Right ventricle myocardium inferior (tissue), 1 donor: Measurements from ENCODE around the gene MIER1. TPM values are rescaled to one million over a fixed set of nuclear protein-coding genes. Genes with fewer than 3 reads are reported as not detected.

ENCODE experiments used
- ATAC-seq: fragments of 200-7000 bp; cut with Tn5 transposase; one replicate; pipeline ENCODE4 v1.9.1; 2020; ENCODE audit warnings: mild to moderate bottlenecking, moderate library complexity
- DNase-seq: peaks from one replicate; pipeline ENCODE4 v3.0.0; 2021; ENCODE audit errors: missing footprints
- intact Hi-C: fragments of 100-400 bp; cut with DNase I; formaldehyde crosslinking; loops from one replicate; pipeline ENCODE4 v1.11.0; 2022
- total RNA-seq: library from RNA; stranded (reverse); fragmentation: NEBNext Ultra II Directional; extraction: Animal tissue kit (Norgen Biotek cat#: 25700); gene quantifications from one replicate; pipeline ENCODE4 v1.2.1, GENCODE V29; 2021
- donor health status: DM: no; HTN: yes; CAD: no; lungs with severe emphysema.

The MIER1 gene
- total RNA-seq, 1 donor from 2014 or later = 18.4 TPM

DNA sequence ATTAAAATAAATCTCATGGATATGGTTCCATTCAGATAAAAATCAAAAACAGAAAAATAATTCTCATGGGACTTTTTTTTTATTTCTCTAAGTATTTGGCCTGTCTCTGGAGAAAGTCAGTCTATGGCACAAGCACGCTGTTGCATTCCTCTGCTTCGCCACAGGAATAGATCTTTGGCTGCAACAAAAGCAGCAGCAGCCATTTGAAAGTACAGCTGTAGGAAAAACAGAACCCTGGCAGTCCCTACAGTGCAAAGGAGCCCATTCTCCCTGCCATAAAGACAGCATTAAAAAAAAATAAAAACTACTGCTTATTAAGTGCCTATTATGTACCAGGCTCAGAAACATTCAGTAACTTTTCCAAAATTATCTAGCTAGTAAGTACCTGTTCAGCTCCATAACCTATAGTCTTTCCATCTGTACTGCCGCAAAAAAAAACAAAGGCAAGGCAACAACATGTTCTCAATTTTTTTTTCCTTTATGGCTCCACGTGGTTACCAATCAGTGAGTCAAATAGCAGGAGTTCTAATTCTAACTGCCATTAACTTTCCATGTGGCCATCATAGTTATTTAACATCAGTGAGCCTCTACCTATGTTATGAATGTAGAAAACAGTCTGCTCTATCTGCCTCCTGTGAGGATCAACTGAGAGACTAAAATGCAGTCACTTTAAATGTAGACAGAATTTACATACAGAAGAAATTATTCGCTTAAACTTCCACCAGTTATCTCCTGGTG is 106.5 kb downstream of the MIER1 start:
- ATAC-seq = peak; percentile 84
- intact Hi-C loops = no loop called here
- DNase-seq = no peak

DNA sequence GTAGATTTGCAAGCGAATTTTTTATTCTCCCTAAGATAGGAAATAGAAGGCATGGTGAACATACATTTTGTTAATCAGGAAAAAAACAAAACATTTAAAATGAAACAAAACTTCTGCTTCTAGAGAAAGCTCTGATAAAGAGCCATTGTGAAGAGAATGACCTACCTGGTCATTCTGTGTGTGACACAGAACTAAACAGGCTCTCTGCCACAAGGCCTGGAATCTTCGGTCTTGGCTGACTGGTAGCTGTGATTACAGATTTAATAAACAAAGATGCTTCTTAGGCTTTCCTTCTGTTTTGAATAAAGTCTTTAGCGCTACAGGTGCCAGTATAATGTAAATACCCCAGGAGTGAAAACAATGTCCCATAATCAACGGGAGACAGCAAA is 107.1 kb downstream of the MIER1 start:
- ATAC-seq (no peak), DNase-seq (no peak)
- intact Hi-C loops = no loop called here

Other genes with a start within 250 kb of the MIER1 start
- 1.6 TPM for gene DYNLT5, start 172.5 kb upstream of the MIER1 start, total RNA-seq
- not detected for gene INSL5, start 123.7 kb upstream of the MIER1 start, total RNA-seq
- gene DNAI4, start 134 bp upstream of the MIER1 start, total RNA-seq = 14.3 TPM
- gene SLC35D1, start 129.2 kb downstream of the MIER1 start, total RNA-seq = 3.2 TPM
- not detected for gene C1orf141, start 210.0 kb downstream of the MIER1 start, total RNA-seq
- not detected for gene IL23R, start 241.5 kb downstream of the MIER1 start, total RNA-seq